CD4-positive, alpha-beta T cell treated with Interleukin-17A for 1 hour (primary cell): ENCODE data around the gene AOC3.
"Not testable (repeated sequence)": the region's sequence is repeated elsewhere in the genome, so short reads cannot be mapped to it uniquely, and the experiment has no call there.

ENCODE experiments used
- DNase-seq: peaks from one replicate; pipeline ENCODE4 v3.0.0-alpha.2; 2020

Gene AOC3

DNA sequence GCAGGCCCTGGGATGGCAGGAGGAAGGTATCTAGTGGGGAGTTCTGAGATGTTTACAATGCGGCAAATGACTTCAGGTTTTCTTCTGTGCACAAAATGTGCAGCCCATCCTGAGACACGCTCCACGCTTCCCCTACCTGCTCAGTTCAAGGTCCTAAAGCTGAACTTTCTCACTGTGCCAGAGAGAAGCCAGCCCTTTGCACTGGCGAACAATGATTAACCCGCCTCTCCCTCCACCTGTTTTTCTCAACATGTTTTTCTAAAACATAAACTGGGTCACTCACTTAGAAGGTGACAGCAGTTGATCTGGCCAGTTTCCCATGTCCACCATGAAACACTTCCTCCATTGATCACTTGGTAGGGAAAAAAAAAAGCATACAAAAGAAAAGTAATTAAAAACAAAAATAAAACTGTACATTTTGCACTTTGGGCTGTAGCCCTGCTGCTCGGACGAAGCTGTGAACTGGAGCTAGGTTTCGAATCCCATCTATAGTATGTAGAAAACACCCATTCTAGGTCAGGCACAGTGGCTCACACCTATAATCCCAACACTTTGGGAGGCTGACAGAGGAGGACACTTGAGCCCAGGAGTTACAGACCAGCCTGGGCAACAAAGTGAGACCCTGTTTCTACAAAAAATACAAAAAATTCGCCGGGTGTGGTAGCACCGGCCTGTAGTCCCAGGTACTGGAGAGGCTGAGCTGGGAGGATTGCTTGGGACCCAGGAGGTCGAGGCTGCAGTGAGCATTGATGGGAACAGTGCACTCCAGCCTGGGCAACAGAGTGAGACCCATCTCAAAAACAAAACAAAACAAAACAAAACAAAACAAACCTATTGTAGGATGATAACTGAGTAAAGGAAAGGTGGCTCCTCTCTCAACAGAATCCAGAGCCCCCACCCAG is 43.5 kb downstream of the AOC3 start:
- no peak for DNase-seq

GRCh38 chr17:42895185-42895555 is 44.2 kb downstream of the AOC3 start:
- no peak for DNase-seq

DNA sequence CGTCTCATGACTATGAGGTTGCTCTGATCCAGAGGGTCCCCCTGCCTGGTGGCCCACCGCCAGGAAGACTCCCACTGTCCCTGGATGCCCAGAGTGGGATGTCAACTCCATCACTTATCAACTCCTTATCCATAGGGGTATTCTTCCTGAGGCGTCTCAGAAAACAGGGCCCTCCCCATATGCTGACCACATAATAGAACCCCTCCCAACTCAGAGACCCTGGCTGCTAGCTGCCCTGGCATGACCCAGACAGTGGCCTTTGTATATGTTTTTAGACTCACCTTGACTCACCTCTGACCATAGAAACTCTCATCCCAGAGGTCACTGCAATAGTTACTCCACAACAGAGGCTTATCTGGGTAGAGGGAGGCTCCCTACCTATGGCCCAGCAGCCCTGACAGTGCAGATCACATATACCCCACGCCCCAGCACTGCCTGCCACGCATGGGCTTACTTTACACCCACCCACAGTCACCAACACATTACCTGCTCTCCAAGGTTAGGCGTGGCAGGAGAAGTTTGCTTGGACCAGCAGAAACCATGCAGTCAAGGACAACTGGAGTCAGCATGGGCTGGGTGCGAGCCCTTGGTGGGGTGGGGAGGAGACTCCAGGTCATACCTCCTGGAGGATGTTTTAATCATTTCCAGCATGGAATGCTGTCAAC is 47.3 kb downstream of the AOC3 start:
- DNase-seq, result no peak

GRCh38 chr17:42899981-42900380 is 49.0 kb downstream of the AOC3 start:
- not testable (repeated sequence) for DNase-seq

GRCh38 chr17:42900460-42901331 is 49.7 kb downstream of the AOC3 start, which contains the start of gene G6PC1:
TSS of gene G6PC1 (plus strand) at chr17:42900799. CDS start at chr17:42900877, 78 bp downstream.
- DNase-seq, result no peak

DNA sequence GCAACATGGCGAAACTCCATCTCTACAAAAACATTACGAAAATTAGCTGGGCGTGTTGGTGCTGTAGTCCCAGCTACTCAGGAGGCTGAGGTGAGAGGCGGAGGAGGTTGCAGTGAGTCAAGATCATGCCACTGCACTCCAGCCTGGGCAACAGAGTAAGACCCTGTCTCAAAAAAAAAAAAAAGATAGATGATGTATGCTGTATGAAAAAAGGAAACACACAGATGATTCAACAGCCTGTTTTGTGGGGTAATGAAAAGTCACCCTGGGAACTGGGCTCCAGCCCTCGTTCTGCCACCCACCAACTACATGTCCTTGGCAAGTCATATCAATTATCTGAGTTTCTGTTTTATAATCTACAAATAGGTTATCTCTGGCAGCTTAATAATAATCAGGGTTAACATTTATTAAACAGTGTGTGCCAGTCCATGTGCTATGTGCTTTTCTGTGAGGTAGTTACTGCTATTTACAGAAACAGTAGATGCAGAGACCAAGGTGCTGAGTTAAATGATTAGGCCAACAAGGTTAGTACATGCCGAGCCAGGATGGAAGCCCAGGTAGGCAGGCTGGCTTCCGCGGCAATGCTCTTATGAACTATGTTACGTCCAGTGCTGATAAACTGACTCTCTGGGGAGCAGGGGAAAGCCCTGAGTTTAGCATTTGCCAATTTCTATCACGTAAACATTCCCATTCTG is 50.7 kb downstream of the AOC3 start:
- no peak for DNase-seq

DNA sequence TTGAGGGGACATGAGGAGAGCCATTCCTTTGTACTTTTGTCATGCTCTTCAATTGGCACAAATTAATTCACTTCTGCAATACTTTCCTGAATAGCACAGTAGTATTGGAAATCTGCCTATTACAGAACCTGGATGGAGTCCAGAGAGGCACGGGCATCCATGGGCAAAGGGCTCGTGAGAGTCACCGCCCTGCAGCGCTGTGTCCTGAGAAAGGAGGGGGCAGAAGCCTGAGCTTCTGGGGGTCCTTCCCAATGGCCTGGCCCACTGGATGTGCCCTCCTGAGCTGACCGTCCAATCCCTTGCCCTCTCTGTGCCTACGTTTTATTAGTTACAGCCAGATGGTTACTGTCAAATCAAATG is 53.1 kb downstream of the AOC3 start:
- DNase-seq, result no peak

GRCh38 chr17:42906772-42907446 is 55.9 kb downstream of the AOC3 start:
- DNase-seq, result no peak
